GM23248 (cell line): ENCODE results near the gene AMOT.

ENCODE experiments used
- EZH2 ChIP-seq: fragments of 200-600 bp; sonication (generic); IDR thresholded peaks from 2 replicates; pipeline ENCODE4 v1.6.1; 2018; ENCODE audit warnings: antibody characterized with exemption, mild to moderate bottlenecking; ENCODE audit not compliant: insufficient read depth, poor library complexity, severe bottlenecking
- EZH2phosphoT487 ChIP-seq: fragments of 200-600 bp; sonication (generic); IDR thresholded peaks from 2 replicates; pipeline ENCODE4 v1.6.1; 2018; ENCODE audit warnings: antibody characterized with exemption, moderate library complexity, mild to moderate bottlenecking, low read depth; ENCODE audit not compliant: insufficient read depth

DNA sequence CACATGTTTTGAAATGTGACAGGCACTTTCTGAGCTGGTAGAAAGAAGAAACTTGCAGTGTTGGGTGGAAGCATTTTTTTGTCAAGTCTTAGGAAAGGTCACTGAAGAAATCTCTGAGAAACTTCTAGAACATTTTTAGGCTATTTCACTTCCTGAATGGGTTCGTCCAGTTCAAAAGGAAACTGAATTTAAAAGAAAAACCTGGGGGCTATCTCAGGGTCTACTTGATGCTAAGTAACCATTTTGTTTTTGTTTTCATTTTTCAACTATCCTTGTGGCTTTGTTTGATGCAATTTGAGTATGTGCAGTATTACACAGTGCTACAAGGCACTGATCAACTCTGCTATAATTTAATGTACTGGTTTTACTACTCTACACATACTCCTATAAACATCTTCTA lies 34.0 kb upstream of the AMOT start:
- no peak for TF ChIP-seq EZH2
- TF ChIP-seq EZH2phosphoT487, result no peak
